Activated CD4-positive, alpha-beta memory T cell treated with anti-CD3 and anti-CD28 coated beads, Interleukin-2, amount 10 ng/mL, durations not matched to agents 7 days and 5 days (primary cell): ENCODE results near the gene RING1. TPM values are rescaled to one million over a fixed set of nuclear protein-coding genes. Genes with fewer than 3 reads are reported as not detected.
A peak's percentile ranks its signal among the peaks of the same experiment; 100 is the strongest.
"Not testable (repeated sequence)": the region's sequence is repeated elsewhere in the genome, so short reads cannot be mapped to it uniquely, and the experiment has no call there.

Experiments
- CTCF ChIA-PET: fragments of 350-600 bp; sonication (Branson Sonifier 250); formaldehyde crosslinking; loops from one replicate; lab custom pipeline; 2021; ENCODE audit warnings: antibody characterized with exemption, inconsistent platforms; lab: Charles Lee
- POLR2A ChIA-PET: fragments of 350-600 bp; sonication (Branson Sonifier 250); formaldehyde crosslinking; loops from one replicate; lab custom pipeline; 2021; ENCODE audit warnings: antibody characterized with exemption; lab: Charles Lee
- DNase-seq: peaks from one replicate; pipeline ENCODE4 v3.0.0-alpha.2; 2020
- H3K27ac Mint-ChIP-seq: one replicate; pipeline ENCODE4 v1.8.0; 2021; ENCODE audit warnings: mild to moderate bottlenecking, mixed read lengths
- H3K27me3 Mint-ChIP-seq: one replicate; pipeline ENCODE4 v1.8.0; 2021; ENCODE audit warnings: mixed read lengths
- H3K36me3 Mint-ChIP-seq: one replicate; pipeline ENCODE4 v1.8.0; 2021; ENCODE audit warnings: low read depth, mixed read lengths
- H3K4me1 Mint-ChIP-seq: one replicate; pipeline ENCODE4 v1.8.0; 2021; ENCODE audit warnings: mixed read lengths
- H3K4me3 Mint-ChIP-seq: one replicate; pipeline ENCODE4 v1.8.0; 2021; ENCODE audit warnings: mild to moderate bottlenecking, mixed read lengths
- H3K9me3 Mint-ChIP-seq: one replicate; pipeline ENCODE4 v1.8.0; 2021; ENCODE audit warnings: mixed read lengths
- total RNA-seq, 2 experiments: library from RNA; stranded (reverse); gene quantifications; one replicate each; pipeline ENCODE4 v1.2.3, GENCODE V29; 2021

Gene RING1
- total RNA-seq, 2 experiments from 2014 or later, result 29.7 to 32.1 TPM

- Mint-ChIP-seq H3K36me3 (peaks cover 7% of the 10 kb centered on the region), H3K27ac (no peak overlapping the region), H3K4me3 (no peak overlapping the region), H3K27me3 (peaks cover 62% of the 10 kb centered on the region), H3K9me3 (no peaks in the 10 kb centered on the region), H3K4me1 (peaks cover 13% of the 10 kb centered on the region)
- CTCF ChIA-PET, result interaction anchor here (2.0 kb wide), 1 partner anchor 31 kb away, joined by 6 read pairs; no protein-coding TSS in a partner anchor
- POLR2A ChIA-PET, result no interaction called here
- DNase-seq, result no peak
Observed at GRCh38 chr6:33217681-33218080, 9.4 kb downstream of the RING1 start.

GRCh38 chr6:33226503-33227120 is 18.3 kb downstream of the RING1 start:
- POLR2A ChIA-PET, H3K36me3 Mint-ChIP-seq, DNase-seq, H3K27ac Mint-ChIP-seq, H3K9me3 Mint-ChIP-seq, H3K4me3 Mint-ChIP-seq, H3K4me1 Mint-ChIP-seq: not testable (repeated sequence)
- H3K27me3 Mint-ChIP-seq, result peaks cover 52% of the 10 kb centered on the region
- CTCF ChIA-PET, result interaction anchor here (1.2 kb wide), 1 partner anchor 22 kb away, joined by 3 read pairs; no protein-coding TSS in a partner anchor

- no peak for DNase-seq
- no peak overlapping the region for H3K27ac Mint-ChIP-seq
- H3K27me3 Mint-ChIP-seq, result peaks cover 43% of the 10 kb centered on the region
- ChIA-PET POLR2A (no interaction called here), CTCF (interaction anchor here (1.1 to 1.5 kb wide), 2 partner anchors 10 to 13 kb away, joined by 3 to 6 read pairs; no protein-coding TSS in a partner anchor)
- H3K4me1 Mint-ChIP-seq, result no peaks in the 10 kb centered on the region
- H3K4me3 Mint-ChIP-seq, result no peak overlapping the region
- no peaks in the 10 kb centered on the region for H3K36me3 Mint-ChIP-seq
- H3K9me3 Mint-ChIP-seq, result no peaks in the 10 kb centered on the region
Observed at GRCh38 chr6:33235221-33235634, 26.9 kb downstream of the RING1 start.

- no peak for DNase-seq
- H3K27ac Mint-ChIP-seq, result no peak overlapping the region
- ChIA-PET POLR2A (no interaction called here), CTCF (interaction anchor here (0.5 kb wide), 1 partner anchor 410 kb away, joined by 3 read pairs; no protein-coding TSS in a partner anchor)
- no peaks in the 10 kb centered on the region for H3K4me1 Mint-ChIP-seq
- H3K4me3 Mint-ChIP-seq, result no peak overlapping the region
- no peaks in the 10 kb centered on the region for H3K36me3 Mint-ChIP-seq
- H3K27me3 Mint-ChIP-seq, result peaks cover 43% of the 10 kb centered on the region
- H3K9me3 Mint-ChIP-seq, result no peaks in the 10 kb centered on the region
Observed at GRCh38 chr6:33236328-33236727, 28.0 kb downstream of the RING1 start.

- Mint-ChIP-seq H3K36me3 (no peaks in the 10 kb centered on the region), H3K9me3 (no peaks in the 10 kb centered on the region), H3K4me1 (peaks cover 2% of the 10 kb centered on the region), H3K4me3 (no peak overlapping the region), H3K27me3 (peaks cover 41% of the 10 kb centered on the region), H3K27ac (no peak overlapping the region)
- DNase-seq, result no peak
- CTCF ChIA-PET, result interaction anchor here (2.6 kb wide), 1 partner anchor 12 kb away, joined by 17 read pairs; no protein-coding TSS in a partner anchor
- POLR2A ChIA-PET, result no interaction called here
Observed at GRCh38 chr6:33236852-33237251, 28.6 kb downstream of the RING1 start.

- no peak overlapping the region for H3K27ac Mint-ChIP-seq
- peaks cover 45% of the 10 kb centered on the region for H3K27me3 Mint-ChIP-seq
- H3K4me3 Mint-ChIP-seq, result no peak overlapping the region
- H3K4me1 Mint-ChIP-seq, result peaks cover 8% of the 10 kb centered on the region
- ChIA-PET POLR2A (interaction anchor here (0.7 kb wide), 1 partner anchor 11 kb away, joined by 3 read pairs; no protein-coding TSS in a partner anchor), CTCF (interaction anchor here (2.6 kb wide), 1 partner anchor 11 kb away, joined by 17 read pairs; no protein-coding TSS in a partner anchor)
- no peaks in the 10 kb centered on the region for H3K9me3 Mint-ChIP-seq
- DNase-seq, result no peak
- H3K36me3 Mint-ChIP-seq, result no peaks in the 10 kb centered on the region
Observed at GRCh38 chr6:33237741-33238140, 29.4 kb downstream of the RING1 start.

DNA sequence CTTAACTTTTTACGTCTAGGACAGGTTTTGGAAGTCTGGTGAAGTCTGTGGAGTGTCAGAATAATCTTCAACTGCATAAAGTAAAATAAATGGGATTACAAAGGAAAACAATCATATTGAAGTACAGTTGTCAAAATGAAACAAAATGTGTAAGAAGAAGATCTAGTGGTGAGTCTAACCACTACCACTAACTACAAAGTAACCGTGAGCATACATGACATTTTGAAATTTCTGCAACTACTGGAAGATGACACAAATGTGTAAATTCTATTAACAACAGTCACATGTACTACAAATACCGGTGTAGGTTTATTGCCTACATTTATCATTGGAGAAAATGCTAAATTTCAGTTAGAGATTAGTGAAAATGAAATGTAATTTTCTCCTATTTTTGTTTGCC is 33.7 kb downstream of the RING1 start:
- ChIA-PET CTCF (interaction anchor here (0.6 kb wide), 1 partner anchor 14 kb away, joined by 4 read pairs; no protein-coding TSS in a partner anchor), POLR2A (no interaction called here)
- peaks cover 28% of the 10 kb centered on the region for H3K27me3 Mint-ChIP-seq
- H3K36me3 Mint-ChIP-seq, result no peaks in the 10 kb centered on the region
- H3K4me3 Mint-ChIP-seq, result no peak overlapping the region
- H3K27ac Mint-ChIP-seq, result no peak overlapping the region
- no peak for DNase-seq
- H3K9me3 Mint-ChIP-seq, result no peaks in the 10 kb centered on the region
- peaks cover 8% of the 10 kb centered on the region for H3K4me1 Mint-ChIP-seq

- no peaks in the 10 kb centered on the region for H3K36me3 Mint-ChIP-seq
- no peak for DNase-seq
- no peaks in the 10 kb centered on the region for H3K9me3 Mint-ChIP-seq
- no peak overlapping the region for H3K27ac Mint-ChIP-seq
- ChIA-PET CTCF (no interaction called here), POLR2A (no interaction called here)
- H3K4me1 Mint-ChIP-seq, result peaks cover 14% of the 10 kb centered on the region
- H3K27me3 Mint-ChIP-seq, result peaks cover 26% of the 10 kb centered on the region
- H3K4me3 Mint-ChIP-seq, result no peak overlapping the region
Observed at GRCh38 chr6:33243476-33243875, 35.2 kb downstream of the RING1 start.

- Mint-ChIP-seq H3K9me3 (no peaks in the 10 kb centered on the region), H3K36me3 (peaks cover 30% of the 10 kb centered on the region), H3K27me3 (peaks cover 6% of the 10 kb centered on the region), H3K27ac (peak overlapping the region; percentile 87), H3K4me1 (peaks cover 46% of the 10 kb centered on the region), H3K4me3 (peak overlapping the region; percentile 74)
- peak; percentile 93 for DNase-seq
- ChIA-PET POLR2A (interaction anchor here (0.6 to 5.2 kb wide), 25 partner anchors 10 to 276 kb away, joined by 3 to 71 read pairs (median 5); partner anchors contain the start of genes B3GALT4, HLA-DPA1, HSD17B8 and PFDN6), CTCF (interaction anchor here (0.6 to 3.7 kb wide), 54 partner anchors 10 to 353 kb away, joined by 3 to 62 read pairs (median 5); partner anchors contain the start of genes B3GALT4, HLA-DPA1, HLA-DPB1 and PFDN6)
Observed at GRCh38 chr6:33247977-33248642, 39.8 kb downstream of the RING1 start.

DNA sequence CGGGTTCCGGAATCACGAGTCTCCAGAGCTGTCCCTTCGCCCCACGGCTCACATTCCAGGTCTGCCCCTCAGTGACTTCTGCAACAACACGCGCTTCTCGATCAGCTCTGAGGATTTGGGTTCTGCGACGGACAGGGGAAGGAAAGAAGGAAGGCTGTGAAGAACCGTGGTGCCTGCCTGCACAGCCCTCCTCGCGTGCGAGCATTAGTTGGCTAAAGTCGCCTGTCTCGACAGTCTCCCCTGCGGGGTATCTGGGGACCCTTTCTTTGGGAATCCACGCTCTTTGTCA is 40.3 kb downstream of the RING1 start:
- DNase-seq, result no peak
- ChIA-PET POLR2A (interaction anchor here (0.5 to 5.2 kb wide), 25 partner anchors 11 to 389 kb away, joined by 3 to 71 read pairs (median 5); partner anchors contain the start of genes B3GALT4, HLA-DPA1, HSD17B8 and PFDN6), CTCF (interaction anchor here (0.7 to 3.7 kb wide), 51 partner anchors 11 to 395 kb away, joined by 3 to 62 read pairs (median 6); partner anchors contain the start of genes B3GALT4, HLA-DPA1, HLA-DPB1 and PSMB9)
- H3K27ac Mint-ChIP-seq, result peak overlapping the region; percentile 87
- peaks cover 2% of the 10 kb centered on the region for H3K27me3 Mint-ChIP-seq
- no peaks in the 10 kb centered on the region for H3K9me3 Mint-ChIP-seq
- peak overlapping the region; percentile 74 for H3K4me3 Mint-ChIP-seq
- peaks cover 30% of the 10 kb centered on the region for H3K36me3 Mint-ChIP-seq
- H3K4me1 Mint-ChIP-seq, result peaks cover 46% of the 10 kb centered on the region

GRCh38 chr6:33248932-33249731 is 40.8 kb downstream of the RING1 start:
- POLR2A ChIA-PET, result interaction anchor here (0.5 to 5.2 kb wide), 29 partner anchors 9 to 404 kb away, joined by 3 to 71 read pairs (median 5); partner anchors contain the start of genes B3GALT4, HLA-DPA1, HSD17B8 and PFDN6
- peak; percentile 98 for DNase-seq
- Mint-ChIP-seq H3K27me3 (no peaks in the 10 kb centered on the region), H3K9me3 (no peaks in the 10 kb centered on the region), H3K27ac (peak overlapping the region; percentile 87), H3K4me1 (peaks cover 46% of the 10 kb centered on the region), H3K36me3 (peaks cover 30% of the 10 kb centered on the region), H3K4me3 (peak overlapping the region; percentile 74)
- CTCF ChIA-PET, result interaction anchor here (0.7 to 3.7 kb wide), 53 partner anchors 11 to 396 kb away, joined by 3 to 62 read pairs (median 5); partner anchors contain the start of genes B3GALT4, HLA-DPA1, HLA-DPB1 and HSD17B8
